LHCN-M2 (cell line): ENCODE results near the gene RAB5B. TPM values are rescaled to one million over a fixed set of nuclear protein-coding genes. Genes with fewer than 3 reads are reported as not detected.
"Not testable (repeated sequence)": the region's sequence is repeated elsewhere in the genome, so short reads cannot be mapped to it uniquely, and the experiment has no call there.

Experiments used
- DNase-seq: peaks from one replicate; pipeline ENCODE4 v3.0.0-alpha.2; 2012; ENCODE audit warnings: low read depth
- total RNA-seq: library from RNA; depleted of rRNA; stranded (reverse); fragments of >200 nt; gene quantifications from 2 replicates; pipeline ENCODE4 v1.2.3, GENCODE V29; 2014

RAB5B gene
- total RNA-seq, 1 experiment from 2014 or later = 60.3 TPM

DNA sequence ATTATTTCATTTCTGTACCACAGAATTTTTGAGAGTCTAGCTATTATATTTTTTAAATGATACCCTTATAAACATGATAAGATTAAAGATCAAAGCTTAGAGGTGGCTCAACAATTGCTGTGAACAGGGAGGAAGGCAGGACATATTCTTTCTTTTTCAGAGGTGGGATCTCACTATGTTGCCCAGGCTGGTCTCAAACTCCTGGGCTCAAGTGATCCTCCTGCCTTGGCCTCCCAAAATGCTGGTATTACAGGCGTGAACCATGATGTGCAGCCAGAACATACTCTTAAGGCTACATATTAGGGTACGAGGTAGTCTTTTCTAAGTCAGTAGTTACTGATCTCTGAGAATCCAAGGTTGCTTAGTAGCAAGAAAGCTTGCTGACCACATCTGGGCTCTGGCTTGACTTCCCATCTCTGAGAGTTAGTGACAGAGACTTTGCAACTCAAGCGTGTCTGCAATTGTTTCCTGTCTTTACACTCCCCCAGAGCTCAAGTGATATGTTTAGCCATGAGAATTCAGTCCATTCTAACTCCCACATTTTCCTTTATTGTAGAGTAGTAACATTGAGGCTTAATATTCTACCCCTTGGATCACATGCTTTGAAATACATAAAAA lies 8.6 kb downstream of the RAB5B start:
- no peak for DNase-seq

- no peak for DNase-seq
These were observed 9.5 kb downstream of the RAB5B start for GRCh38 chr12:55983232-55983842.

- DNase-seq = no peak
These were observed 11.0 kb downstream of the RAB5B start for GRCh38 chr12:55984861-55985260.

- DNase-seq = no peak
These were observed 11.5 kb downstream of the RAB5B start for GRCh38 chr12:55985341-55985740.

DNA sequence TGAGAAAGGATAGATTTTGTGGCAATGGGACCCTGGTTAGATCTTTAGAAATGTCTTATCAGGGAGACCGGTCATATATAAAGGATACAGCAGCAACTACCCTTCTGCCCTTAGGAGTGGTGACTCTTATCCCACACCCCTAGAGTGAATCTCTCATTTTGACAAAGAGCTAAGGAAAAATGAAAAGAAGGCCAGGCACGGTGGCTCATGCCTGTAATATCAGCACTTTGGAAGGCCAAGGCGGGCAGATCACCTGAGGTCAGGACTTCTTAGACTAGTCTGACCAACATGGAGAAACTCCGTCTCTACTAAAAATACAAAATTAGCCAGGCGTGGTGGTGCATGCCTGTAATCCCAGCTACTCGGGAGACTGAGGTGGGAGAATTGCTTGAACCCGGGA lies 12.1 kb downstream of the RAB5B start:
- DNase-seq = not testable (repeated sequence)

GRCh38 chr12:55991110-55991509 lies 17.2 kb downstream of the RAB5B start:
- no peak for DNase-seq

GRCh38 chr12:55993230-55993853 lies 19.5 kb downstream of the RAB5B start:
- no peak for DNase-seq

DNA sequence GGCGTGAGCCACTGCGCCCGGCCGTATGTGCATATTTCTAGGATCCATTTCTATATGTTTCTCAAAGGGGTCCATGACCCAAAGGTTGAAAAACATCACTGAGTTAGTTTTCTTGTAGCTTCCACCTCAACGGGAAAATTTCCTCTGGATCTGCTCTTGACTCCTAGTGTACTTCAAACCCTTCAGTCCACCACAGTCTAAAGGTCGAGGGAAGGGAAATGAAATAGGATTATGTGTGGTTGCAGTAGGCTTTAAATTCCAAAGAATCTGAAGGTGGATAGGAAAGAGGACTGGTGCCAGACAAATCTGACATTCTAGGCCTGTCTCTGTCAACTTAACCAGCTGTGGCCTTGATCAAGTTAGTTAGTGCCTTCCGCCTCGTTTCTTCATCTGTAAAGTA lies 21.5 kb downstream of the RAB5B start:
- no peak for DNase-seq

DNA sequence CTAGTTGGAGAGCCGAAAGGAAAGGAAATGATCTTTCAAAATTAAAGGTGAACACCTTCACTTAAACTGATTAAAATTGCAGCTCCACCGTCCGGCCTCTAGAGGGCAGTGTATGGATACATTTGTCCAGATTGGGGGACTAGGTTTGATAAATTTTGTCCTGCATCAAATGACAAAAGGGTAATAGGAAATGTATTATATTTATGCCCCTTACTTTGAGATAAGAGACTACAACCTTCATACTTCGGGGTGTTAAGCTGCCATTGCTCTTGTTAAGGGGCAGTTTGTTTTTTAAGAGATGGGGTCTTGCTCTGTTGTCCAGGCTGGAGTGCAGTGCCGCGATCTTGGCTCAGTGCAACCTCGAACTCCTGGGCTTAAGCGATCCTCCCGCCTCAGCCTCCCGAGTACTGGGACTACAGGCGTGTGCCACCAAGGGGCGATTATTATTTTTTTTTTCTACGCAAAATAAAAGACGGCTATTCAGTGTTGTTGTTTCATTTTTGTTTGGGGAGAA lies 22.4 kb downstream of the RAB5B start:
- DNase-seq = peak; percentile 65

DNA sequence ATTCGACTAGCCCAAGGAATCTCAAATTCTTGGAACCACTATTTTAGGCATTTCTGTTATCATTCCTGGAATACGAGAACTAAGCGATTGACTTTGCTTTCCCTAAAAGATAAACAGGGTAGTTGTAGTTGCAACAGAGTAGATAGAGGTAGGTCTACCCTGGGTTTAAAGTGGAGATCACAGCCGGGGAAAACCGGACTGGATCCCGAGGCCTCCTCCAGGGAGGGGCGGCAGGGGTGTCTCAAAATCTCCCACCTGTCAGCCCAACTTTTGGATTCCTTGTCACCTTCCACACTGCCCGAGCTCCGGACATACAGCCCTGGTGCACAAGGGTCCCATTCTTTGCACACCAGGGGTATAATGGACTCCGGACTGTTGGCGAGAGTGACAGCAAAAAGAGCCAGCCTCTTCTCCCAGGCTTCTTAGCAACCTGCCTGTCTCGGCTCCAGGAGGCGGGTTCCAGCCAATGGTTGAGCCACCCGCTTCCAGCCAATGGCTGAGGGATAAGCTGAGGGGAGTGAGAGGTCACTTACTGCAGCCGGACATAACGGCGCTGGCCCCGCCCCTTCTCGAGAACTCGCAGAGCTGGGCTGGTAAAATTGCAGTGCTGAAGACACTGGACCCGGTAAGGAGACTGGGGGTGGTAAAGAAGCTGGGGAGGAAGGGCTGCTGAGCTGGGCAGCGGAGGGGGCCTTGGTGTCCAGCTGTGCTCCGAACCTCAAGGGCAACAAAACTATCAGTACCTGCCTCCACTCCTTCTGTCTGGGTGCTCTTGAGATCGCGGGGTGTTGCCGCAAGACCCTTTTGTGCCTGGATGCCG lies 23.0 kb downstream of the RAB5B start, which contains the start of gene SUOX:
TSS of gene SUOX (plus strand) at position 562 of the 820 bp plus-strand sequence. CDS start 4,946 bp downstream, outside the sequence.
- peak; percentile 94 for DNase-seq

DNA sequence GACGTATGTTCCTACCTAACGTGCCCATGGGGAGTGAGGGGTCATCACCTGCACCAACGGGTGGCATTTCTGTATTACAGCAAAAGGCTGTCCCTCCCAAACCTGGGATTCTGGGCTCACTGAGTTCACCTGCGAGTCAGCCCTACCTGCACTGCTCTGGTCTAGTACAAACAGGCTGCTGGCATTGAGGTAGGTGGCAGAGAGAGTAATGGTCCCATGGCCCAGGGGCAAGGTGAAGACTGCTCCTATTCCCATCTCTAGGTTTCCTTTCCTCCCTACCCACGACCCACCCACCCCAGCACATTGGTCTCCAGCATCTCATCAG lies 23.6 kb downstream of the RAB5B start:
- DNase-seq = no peak

DNA sequence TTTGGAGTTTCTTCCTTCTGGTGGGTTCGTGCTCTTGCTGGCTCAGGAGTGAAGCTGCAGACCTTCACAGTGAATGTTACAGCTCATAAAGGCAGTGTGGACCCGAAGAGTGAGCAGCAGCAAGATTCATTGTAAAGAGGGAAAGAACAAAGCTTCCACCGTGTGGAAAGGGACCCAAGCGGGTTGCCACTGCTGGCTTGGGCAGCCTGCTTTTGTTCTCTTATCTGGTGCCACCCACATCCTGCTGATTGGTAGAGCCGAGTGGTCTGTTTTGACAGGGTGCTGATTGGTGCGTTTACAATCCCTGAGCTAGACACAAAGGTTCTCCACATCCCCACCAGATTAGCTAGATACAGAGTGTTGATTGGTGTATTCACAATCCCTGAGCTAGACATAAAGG lies 25.6 kb downstream of the RAB5B start:
- not testable (repeated sequence) for DNase-seq

- DNase-seq = not testable (repeated sequence)
These were observed 26.2 kb downstream of the RAB5B start for GRCh38 chr12:55999999-56000540.

DNA sequence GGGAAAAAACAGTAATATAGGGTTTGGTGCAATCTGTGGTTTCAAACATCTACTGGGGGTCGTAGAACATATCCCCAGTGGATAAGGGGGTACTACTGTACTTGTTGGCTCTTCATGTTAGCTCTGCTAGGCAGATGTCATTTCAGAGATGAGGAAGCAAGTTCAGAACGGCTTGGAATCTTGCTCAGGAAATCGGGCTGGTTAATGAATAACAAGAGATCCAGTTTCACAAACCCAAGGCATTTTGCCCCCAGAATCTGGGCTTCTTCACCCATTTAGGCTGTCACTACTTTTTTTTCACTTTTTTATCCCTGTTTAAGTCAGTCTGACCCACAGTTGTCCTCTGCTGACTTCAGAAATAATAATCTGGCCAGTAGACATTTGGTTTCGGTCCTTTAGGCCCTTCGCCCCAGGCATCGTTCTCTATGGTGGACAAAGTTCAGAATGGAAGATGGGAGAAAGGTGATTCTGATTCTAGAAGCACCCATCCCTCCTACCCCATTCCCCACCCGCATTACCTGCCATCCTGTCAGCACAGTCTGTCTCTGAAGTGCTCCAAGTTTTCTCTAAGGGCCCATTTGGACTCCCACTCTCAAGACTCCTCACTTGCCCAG lies 27.7 kb downstream of the RAB5B start:
- no peak for DNase-seq

GRCh38 chr12:56003376-56003775 lies 29.5 kb downstream of the RAB5B start:
- not testable (repeated sequence) for DNase-seq

DNA sequence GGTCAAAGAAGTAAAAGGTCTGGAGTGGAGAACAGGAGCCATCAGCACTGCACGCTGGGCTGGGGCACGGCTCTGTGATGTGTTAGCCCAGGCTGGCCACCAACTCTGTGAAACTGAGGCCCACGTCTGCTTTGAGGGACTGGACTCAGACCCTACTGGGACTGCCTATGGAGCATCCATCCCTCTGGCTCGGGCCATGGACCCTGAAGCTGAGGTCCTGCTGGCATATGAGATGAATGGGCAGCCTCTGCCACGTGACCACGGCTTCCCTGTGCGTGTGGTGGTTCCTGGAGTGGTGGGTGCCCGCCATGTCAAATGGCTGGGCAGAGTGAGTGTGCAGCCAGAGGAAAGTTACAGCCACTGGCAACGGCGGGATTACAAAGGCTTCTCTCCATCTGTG lies 30.3 kb downstream of the RAB5B start:
- no peak for DNase-seq

- peak; percentile 3 for DNase-seq
These were observed 34.0 kb downstream of the RAB5B start for GRCh38 chr12:56007564-56008559.

GRCh38 chr12:56010111-56010570 lies 36.3 kb downstream of the RAB5B start:
- DNase-seq = no peak

DNA sequence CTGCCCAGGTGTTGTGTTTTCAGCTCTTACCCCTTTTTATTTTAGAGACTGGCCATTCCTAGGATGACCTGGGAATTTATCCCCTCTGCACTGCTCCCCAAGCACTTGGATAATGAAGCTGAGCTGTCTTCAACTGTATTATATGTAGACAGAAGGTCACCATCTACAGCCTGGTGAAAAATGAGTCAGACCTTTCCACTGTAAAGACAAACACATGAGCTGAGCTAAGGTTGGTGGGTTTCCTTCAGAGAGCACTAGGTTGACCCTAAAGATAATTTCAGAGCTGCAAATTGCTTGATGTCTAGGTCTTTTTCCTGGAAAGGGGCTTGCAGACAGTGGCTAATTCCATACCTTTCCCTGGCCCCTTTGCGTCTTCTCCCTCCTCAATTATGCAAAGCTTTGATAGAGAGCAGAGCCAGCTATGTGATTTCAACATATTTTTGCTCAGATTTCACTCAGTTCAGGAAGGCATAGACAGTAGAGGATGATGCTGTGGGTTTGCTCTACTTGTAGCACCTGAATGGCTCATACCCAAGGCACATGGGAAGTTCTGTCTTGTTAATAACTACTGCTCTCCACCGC lies 37.7 kb downstream of the RAB5B start:
- no peak for DNase-seq

GRCh38 chr12:56013482-56013881 lies 39.6 kb downstream of the RAB5B start:
- no peak for DNase-seq
